GM19023 (cell line): ENCODE measurements around the gene MDK.
A peak's percentile ranks its signal among the peaks of the same experiment; 100 is the strongest.

Experiments
- ATAC-seq: cut with Tn5 transposase; IDR thresholded peaks from one replicate; pipeline ENCODE4 v1.9.1; 2021; ENCODE audit warnings: mild to moderate bottlenecking, moderate library complexity; ENCODE audit not compliant: unreplicated experiment

The MDK gene

GRCh38 chr11:46347637-46348311 lies 33.7 kb upstream of the MDK start:
- no peak for ATAC-seq

GRCh38 chr11:46348566-46349401 lies 32.7 kb upstream of the MDK start:
- no peak for ATAC-seq

- ATAC-seq, result no peak
Measured at GRCh38 chr11:46350695-46351094, 30.8 kb upstream of the MDK start.

DNA sequence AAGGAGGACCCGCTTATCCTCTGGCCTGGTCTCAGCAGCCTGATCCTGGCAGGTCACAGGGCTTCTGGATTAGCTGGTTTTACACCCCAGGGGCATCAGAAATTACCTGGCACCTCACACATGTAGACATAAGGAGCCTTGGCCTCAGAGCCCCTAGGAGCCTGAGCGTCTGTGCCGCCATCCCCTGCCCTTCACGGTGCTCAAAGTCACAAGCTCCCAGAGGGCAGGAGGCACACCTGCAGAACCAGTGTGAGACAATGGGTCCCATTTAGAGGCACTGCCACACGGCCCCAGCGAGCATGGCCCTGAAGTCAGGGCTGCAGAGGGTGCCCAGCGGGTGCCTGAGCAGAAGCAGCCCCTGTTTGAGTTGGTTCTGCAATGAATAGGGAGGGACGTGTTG lies 30.3 kb upstream of the MDK start:
- ATAC-seq, result no peak

DNA sequence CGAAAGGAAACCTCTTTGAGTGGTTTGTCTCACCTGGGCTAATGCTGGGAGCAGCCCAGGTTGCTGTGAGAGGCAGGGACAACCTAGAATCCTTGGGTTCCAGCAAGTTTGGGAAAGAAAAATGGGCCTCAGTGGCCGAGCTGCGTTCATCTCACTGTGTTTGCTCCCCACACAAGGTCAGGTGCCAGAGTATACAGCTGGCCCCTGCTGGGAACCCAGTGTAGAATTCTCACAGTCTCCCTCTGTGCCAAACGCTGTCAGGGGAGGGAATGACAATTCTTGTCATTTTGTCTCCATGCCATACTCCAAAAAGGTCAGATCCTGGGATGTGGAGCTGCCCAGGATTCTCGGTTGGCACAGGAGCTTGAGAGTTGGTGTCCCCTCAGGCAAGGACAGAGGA lies 29.9 kb upstream of the MDK start:
- ATAC-seq, result no peak

DNA sequence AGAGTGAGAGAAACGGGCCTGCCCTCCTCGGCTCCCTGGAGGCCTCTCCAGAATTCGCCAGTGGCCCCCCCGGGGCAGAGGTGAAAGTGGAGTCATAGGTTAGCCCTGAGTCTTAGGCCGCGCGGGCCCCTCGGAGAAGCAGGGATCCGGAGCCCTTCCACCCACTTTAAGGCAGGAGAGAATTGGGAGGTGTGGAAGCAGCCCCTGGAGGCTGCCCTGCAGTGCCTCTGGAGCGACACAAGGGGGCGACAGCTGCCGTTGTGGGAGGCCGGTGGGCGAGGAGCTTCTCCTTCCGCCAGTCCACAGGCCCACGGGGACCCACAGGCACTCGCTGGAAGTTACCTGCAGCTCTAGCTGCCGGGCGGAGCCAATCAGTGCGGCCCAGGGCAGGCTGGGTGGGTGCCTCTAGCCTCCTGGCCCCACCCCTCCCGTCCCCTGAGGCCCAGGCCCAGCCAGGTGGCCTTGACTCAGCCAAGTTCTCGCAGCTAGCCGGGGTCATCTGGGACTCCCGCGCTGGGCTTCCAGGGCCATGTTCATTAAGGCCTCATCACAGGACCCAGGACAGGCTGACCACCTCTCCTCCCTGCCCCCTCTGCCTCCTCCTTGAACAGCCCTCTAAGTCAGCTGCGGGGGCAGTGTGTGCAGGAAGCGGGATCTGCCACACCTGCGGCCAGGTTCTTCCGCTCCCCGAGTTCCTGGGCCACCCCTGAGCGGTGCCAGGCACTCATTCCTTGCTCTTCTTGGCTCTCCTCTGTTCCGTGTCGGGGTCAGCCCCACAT lies 29.2 kb upstream of the MDK start:
- no peak for ATAC-seq

DNA sequence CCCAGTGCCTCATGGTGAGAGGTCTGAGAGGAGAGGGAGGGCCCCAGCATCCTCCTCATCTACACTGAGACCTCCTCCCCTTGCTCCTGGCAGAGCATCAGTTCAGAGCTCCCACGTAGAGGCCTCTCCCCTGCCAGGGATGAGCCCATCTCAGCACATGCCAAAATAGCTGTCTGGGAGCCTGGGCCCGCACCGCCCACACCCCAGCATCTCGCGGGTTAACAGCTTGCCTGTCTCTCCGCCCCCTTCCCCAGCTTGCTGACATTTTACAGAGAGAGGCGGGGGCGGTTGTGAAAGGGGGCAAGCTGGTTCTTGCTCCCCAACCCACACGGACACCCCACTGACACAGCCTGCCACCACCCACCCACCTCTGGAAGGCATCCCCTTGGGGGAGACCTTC lies 27.8 kb upstream of the MDK start:
- no peak for ATAC-seq

DNA sequence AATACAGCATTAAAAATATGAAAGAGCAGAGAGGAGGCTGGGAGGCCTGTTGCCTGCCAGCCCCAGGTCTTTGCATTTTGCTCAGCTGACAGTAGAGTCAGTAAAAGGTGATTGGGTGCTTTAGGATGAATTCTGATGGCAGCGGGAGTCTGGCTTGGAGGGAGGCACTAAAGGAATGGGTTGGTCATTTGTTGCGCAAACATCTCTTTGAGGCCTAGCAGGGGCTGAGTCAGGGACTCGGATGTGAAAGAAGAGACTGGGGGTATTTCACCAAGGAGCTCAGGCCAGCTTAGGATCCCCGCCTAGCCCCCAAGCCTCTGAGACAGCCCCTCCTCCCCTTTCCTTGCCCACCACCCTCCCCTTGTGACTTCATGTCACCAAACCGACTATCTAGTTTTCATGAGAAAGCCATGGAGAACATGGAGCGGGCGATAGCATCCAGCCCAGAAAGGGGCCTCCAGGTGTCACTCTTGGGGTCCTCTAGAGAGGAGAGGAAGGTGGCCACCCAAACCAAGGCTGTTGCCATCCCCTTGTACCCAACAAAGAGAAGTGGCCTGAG lies 24.5 kb upstream of the MDK start:
- no peak for ATAC-seq

DNA sequence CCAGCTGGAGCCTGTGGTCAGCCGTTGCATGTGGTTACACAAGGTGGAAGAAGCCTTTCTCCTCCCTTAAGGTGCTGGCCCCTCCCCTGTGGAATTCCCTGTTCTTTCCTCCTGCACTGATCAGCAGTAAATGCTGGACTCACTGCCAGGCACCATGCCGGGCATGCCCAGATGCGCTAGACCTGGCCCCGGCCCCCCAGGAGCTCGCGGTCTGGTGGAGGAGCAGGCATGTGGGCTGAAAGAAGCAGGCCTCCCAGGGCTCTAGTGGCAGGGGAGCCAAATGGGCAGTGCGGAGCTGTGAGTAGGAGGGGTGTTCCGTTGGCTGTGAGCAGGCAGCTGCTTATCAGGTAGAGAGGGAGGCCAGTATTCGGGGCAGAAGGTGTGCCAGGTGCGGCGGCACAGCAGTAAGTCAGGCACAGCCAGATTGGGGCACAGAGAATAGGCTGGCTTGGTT lies 24.0 kb upstream of the MDK start:
- no peak for ATAC-seq

- ATAC-seq, result no peak
Measured at GRCh38 chr11:46359953-46360352, 21.5 kb upstream of the MDK start.

DNA sequence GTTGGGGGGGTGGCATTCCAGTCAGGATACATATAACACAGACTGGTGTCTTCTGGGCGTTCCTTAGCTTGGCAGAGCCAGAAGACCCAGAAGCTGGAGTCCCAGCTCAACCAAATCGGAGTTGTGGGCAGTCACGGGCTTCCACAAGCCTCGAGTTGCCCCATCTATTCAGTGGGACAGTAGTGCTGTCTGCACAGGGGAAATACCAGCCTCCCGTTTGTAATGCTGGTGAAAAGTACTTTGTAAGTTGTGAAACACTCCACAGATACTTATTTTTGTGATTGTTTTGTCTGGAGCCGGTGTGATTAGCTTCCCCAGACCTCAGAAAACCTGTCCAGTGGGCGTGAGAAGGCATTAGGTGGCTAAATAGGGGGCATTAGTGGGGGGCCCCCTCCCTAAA lies 20.6 kb upstream of the MDK start:
- ATAC-seq, result peak; percentile 16

- peak; percentile 95 for ATAC-seq
Measured at GRCh38 chr11:46361283-46362155, 19.9 kb upstream of the MDK start.

DNA sequence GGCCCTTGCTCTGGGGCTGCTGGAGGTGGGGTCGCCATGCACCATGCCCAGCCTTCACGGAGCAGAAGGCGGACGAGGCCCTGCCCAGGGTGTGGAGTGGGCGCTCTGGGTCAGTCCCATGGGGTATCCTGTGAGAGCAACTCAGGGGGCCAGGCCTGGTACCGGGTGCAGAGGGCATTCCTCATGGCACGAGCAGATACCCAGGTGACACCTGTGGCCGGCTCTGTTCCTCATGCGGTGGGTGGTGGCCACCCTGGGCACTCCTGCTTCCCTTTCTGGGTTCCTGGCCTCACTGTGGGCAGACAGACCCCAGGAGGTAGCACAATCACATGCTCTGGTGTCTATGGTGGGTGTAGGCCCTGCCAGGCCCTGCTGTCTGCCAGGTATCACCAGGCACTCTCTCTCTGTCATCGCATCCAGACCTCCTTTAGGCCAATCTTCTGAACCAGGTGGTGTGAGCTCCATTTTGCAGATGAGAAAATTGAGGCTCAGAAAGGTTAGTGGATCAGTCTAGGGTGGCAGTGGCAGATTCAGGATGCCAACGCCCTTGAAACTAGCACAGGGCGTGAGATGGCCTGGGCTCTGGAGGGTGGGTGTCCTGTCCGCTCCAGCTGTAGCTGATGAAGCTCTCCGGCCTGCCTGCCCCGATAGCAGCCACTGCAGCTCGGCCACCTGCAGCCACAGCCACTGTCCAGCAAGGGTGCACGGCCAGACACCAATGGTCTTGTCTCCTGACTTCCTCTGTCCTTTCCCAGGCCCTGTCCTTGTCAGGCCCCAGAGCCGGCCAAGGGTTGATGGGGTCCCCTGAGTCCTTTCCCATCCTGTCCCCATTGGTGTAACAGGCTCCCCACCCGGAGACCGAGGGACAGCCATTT lies 19.1 kb upstream of the MDK start:
- no peak for ATAC-seq

DNA sequence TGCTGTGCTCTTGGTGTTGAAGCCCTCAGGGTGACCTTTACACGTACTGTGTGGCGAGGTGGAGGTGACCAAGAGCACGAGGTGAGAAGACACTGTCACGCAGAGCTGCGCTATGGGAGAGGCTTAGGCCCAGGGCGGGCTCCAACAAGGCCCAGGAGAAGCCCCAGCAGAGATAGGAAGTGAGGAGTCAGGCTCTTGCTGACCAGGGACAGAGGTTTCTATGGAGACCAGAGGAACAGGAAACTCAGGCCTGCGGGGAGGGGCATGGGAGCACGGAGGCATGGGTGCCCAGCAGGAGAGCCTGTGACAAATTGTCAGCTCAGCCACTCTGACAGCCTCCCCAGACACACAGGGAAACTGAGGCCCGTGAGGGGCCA lies 18.4 kb upstream of the MDK start:
- no peak for ATAC-seq

- ATAC-seq, result no peak
Measured at GRCh38 chr11:46363455-46364005, 17.9 kb upstream of the MDK start.

- ATAC-seq, result no peak
Measured at GRCh38 chr11:46364056-46364455, 17.4 kb upstream of the MDK start.

- ATAC-seq, result no peak
Measured at GRCh38 chr11:46364791-46365190, 16.7 kb upstream of the MDK start.

GRCh38 chr11:46366260-46366659 lies 15.2 kb upstream of the MDK start:
- no peak for ATAC-seq

DNA sequence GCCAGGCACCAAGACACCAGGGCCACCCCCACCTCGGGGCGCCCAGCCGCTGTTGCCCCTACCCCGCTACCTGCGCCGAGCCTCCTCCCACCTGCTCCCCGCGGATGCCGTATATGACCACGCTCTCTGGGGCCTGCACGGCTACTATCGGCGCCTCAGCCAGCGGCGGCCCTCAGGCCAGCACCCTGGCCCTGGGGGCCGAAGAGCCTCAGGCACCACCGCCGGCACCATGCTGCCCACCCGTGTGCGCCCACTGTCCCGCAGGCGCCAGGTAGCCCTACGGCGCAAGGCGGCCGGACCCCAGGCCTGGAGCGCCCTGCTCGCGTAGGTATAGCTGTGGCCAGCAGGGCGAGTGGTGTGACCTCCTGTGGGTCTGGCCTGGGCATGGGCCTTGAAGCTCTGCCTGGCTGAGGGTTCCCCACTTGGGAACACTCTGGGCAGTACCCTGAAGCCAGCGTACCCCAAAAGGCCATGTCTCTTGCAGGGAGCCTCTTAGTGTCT lies 14.8 kb upstream of the MDK start:
- no peak for ATAC-seq
